Measurements from ENCODE around the gene RPS6KA6.

- TF ChIP-seq, protein P1, sequence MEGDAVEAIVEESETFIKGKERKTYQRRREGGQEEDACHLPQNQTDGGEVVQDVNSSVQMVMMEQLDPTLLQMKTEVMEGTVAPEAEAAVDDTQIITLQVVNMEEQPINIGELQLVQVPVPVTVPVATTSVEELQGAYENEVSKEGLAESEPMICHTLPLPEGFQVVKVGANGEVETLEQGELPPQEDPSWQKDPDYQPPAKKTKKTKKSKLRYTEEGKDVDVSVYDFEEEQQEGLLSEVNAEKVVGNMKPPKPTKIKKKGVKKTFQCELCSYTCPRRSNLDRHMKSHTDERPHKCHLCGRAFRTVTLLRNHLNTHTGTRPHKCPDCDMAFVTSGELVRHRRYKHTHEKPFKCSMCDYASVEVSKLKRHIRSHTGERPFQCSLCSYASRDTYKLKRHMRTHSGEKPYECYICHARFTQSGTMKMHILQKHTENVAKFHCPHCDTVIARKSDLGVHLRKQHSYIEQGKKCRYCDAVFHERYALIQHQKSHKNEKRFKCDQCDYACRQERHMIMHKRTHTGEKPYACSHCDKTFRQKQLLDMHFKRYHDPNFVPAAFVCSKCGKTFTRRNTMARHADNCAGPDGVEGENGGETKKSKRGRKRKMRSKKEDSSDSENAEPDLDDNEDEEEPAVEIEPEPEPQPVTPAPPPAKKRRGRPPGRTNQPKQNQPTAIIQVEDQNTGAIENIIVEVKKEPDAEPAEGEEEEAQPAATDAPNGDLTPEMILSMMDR (optimal IDR thresholded peaks at IDR 0.05 in 1 of 3, IDR thresholded peaks at IDR 0.05 in 1 of 3, conservative IDR thresholded peaks at IDR 0.05 in 1 of 3; ENCODE audit: extremely low read depth in 1 of 3, insufficient read depth in 2 of 3, low read length in 3 of 3), result no peak
- no peak for TF ChIP-seq EZH2 (IDR thresholded peaks at IDR 0.05; ENCODE audit: low read length)
These were observed 69.7 kb downstream of the RPS6KA6 start for GRCh38 chrX:84118315-84118714.

All from keratinocyte (primary cell).